Neural cell (in vitro differentiated cells): ENCODE measurements around the gene ATP9B. TPM values are rescaled to one million over a fixed set of nuclear protein-coding genes. Genes with fewer than 3 reads are reported as not detected.

Source experiments
- H2AFZ ChIP-seq: fragments of 200-600, 300-800 bp; sonication (generic), shearing (Covaris generic); 2 replicates; pipeline ENCODE4 v1.6.0; 2014; ENCODE audit warnings: low read depth, mild to moderate bottlenecking, antibody characterized with exemption, low read length, moderate library complexity
- H3F3A ChIP-seq: fragments of 200-600 bp; shearing (Covaris generic); 2 replicates; pipeline ENCODE4 v1.6.1; 2016; ENCODE audit warnings: mild to moderate bottlenecking, moderate library complexity, mixed read lengths, antibody characterized with exemption, low read length; ENCODE audit not compliant: insufficient read depth, poor library complexity, severe bottlenecking
- H3K27ac ChIP-seq: fragments of 200-600, 300-800 bp; sonication (generic), shearing (Covaris generic); 2 replicates; pipeline ENCODE4 v1.5.1; 2014; ENCODE audit warnings: mild to moderate bottlenecking, low read length, moderate library complexity
- H3K27me3 ChIP-seq: fragments of 300-800, 200-600 bp; sonication (generic), shearing (Covaris generic); 2 replicates; pipeline ENCODE4 v1.6.0; 2014; ENCODE audit warnings: mild to moderate bottlenecking, low read depth, low read length, moderate library complexity; ENCODE audit not compliant: insufficient read depth
- H3K36me3 ChIP-seq: fragments of 300-800, 200-600 bp; sonication (generic), shearing (Covaris generic); 2 replicates; pipeline ENCODE4 v1.5.1; 2014; ENCODE audit warnings: mild to moderate bottlenecking, antibody characterized with exemption, low read length, moderate library complexity; ENCODE audit not compliant: insufficient read depth
- H3K4me2 ChIP-seq: fragments of 300-800, 200-600 bp; sonication (generic), shearing (Covaris generic); 2 replicates; pipeline ENCODE4 v1.6.0; 2014; ENCODE audit warnings: mild to moderate bottlenecking, low read length
- H3K4me3 ChIP-seq: fragments of 300-800, 200-600 bp; sonication (generic), shearing (Covaris generic); 2 replicates; pipeline ENCODE4 v1.5.1; 2014; ENCODE audit warnings: mild to moderate bottlenecking, low read length, moderate library complexity
- H3K79me2 ChIP-seq: fragments of 200-600 bp; shearing (Covaris generic); replicated peaks from 2 replicates; pipeline ENCODE4 v1.6.0; 2014; ENCODE audit warnings: mild to moderate bottlenecking, low read length, moderate library complexity; ENCODE audit not compliant: insufficient read depth
- H3K9ac ChIP-seq: fragments of 300-800, 200-600 bp; sonication (generic), shearing (Covaris generic); 2 replicates; pipeline ENCODE4 v1.6.1; 2016; ENCODE audit warnings: mild to moderate bottlenecking, low read length, mixed read lengths
- H3K9me2 ChIP-seq: fragments of 200-600 bp; shearing (Covaris generic); 2 replicates; pipeline ENCODE4 v1.6.1; 2016; ENCODE audit warnings: mild to moderate bottlenecking, low read length, mixed read lengths; ENCODE audit not compliant: insufficient read depth
- H3K9me3 ChIP-seq: fragments of 200-600, 300-800 bp; sonication (generic), shearing (Covaris generic); 2 replicates; pipeline ENCODE4 v1.6.1; 2016; ENCODE audit warnings: mild to moderate bottlenecking, mixed run types, low read length, moderate library complexity, mixed read lengths
- H4K20me1 ChIP-seq: fragments of 200-600 bp; shearing (Covaris generic); 2 replicates; pipeline ENCODE4 v1.6.1; 2016; ENCODE audit warnings: mild to moderate bottlenecking, mixed run types; ENCODE audit not compliant: insufficient read depth
- EP300 ChIP-seq: fragments of 450-650 bp; conservative IDR thresholded peaks from 2 replicates; pipeline ENCODE4 v1.6.1; 2014; ENCODE audit warnings: antibody characterized with exemption, mild to moderate bottlenecking, moderate library complexity; ENCODE audit not compliant: poor library complexity, severe bottlenecking
- EZH2 ChIP-seq: fragments of 200-600, 300-800 bp; shearing (Covaris generic), sonication (generic); IDR thresholded peaks from 2 replicates; pipeline ENCODE4 v1.6.1; 2014; ENCODE audit warnings: antibody characterized with exemption, low read length, borderline replicate concordance, mild to moderate bottlenecking; ENCODE audit not compliant: insufficient read depth, poor library complexity, severe bottlenecking
- MXI1 ChIP-seq: fragments of 450-650 bp; conservative IDR thresholded peaks from 2 replicates; pipeline ENCODE4 v1.6.1; 2014; ENCODE audit warnings: antibody characterized with exemption, mild to moderate bottlenecking; ENCODE audit not compliant: poor library complexity, severe bottlenecking
- POLR2AphosphoS5 ChIP-seq: IDR thresholded peaks from 2 replicates; pipeline ENCODE4 v1.6.1; 2012
- RAD21 ChIP-seq: fragments of 450-650 bp; conservative IDR thresholded peaks from 2 replicates; pipeline ENCODE4 v1.6.1; 2014; ENCODE audit warnings: antibody characterized with exemption, mild to moderate bottlenecking, moderate library complexity
- SMC3 ChIP-seq: fragments of 450-650 bp; conservative IDR thresholded peaks from 2 replicates; pipeline ENCODE4 v1.6.1; 2014; ENCODE audit warnings: antibody characterized with exemption, mild to moderate bottlenecking, moderate library complexity; ENCODE audit not compliant: poor library complexity
- polyA plus RNA-seq: library from polyadenylated mRNA; depleted of rRNA; stranded (reverse); fragments of >200 nt; gene quantifications from 2 replicates; pipeline ENCODE4 v1.2.3, GENCODE V29; 2014
- TF ChIP-seq, protein P1 (sequence below): IDR thresholded peaks from 2 replicates; pipeline ENCODE4 v1.6.1; 2012; ENCODE audit warnings: borderline replicate concordance
- TF ChIP-seq, protein P2 (sequence below): fragments of 450-650 bp; IDR thresholded peaks from 2 replicates; pipeline ENCODE4 v1.5.1; 2014; ENCODE audit warnings: antibody characterized with exemption, mild to moderate bottlenecking, moderate library complexity; ENCODE audit not compliant: poor library complexity, severe bottlenecking

Gene ATP9B
- polyA plus RNA-seq, 1 donor from 2014 or later: 15.4 TPM

- Histone ChIP-seq H3K4me3 (no peak overlapping the region), H4K20me1 (no peaks in the 10 kb centered on the region), H3K9ac (no peak overlapping the region), H3F3A (no peaks in the 10 kb centered on the region), H2AFZ (no peak overlapping the region), H3K9me3 (no peaks in the 10 kb centered on the region), H3K27me3 (no peaks in the 10 kb centered on the region), H3K27ac (no peak overlapping the region), H3K79me2 (no peaks in the 10 kb centered on the region), H3K9me2 (no peaks in the 10 kb centered on the region), H3K4me2 (no peak overlapping the region), H3K36me3 (no peaks in the 10 kb centered on the region)
- no peak for TF ChIP-seq MXI1
- TF ChIP-seq EP300: no peak
- TF ChIP-seq, protein P1, sequence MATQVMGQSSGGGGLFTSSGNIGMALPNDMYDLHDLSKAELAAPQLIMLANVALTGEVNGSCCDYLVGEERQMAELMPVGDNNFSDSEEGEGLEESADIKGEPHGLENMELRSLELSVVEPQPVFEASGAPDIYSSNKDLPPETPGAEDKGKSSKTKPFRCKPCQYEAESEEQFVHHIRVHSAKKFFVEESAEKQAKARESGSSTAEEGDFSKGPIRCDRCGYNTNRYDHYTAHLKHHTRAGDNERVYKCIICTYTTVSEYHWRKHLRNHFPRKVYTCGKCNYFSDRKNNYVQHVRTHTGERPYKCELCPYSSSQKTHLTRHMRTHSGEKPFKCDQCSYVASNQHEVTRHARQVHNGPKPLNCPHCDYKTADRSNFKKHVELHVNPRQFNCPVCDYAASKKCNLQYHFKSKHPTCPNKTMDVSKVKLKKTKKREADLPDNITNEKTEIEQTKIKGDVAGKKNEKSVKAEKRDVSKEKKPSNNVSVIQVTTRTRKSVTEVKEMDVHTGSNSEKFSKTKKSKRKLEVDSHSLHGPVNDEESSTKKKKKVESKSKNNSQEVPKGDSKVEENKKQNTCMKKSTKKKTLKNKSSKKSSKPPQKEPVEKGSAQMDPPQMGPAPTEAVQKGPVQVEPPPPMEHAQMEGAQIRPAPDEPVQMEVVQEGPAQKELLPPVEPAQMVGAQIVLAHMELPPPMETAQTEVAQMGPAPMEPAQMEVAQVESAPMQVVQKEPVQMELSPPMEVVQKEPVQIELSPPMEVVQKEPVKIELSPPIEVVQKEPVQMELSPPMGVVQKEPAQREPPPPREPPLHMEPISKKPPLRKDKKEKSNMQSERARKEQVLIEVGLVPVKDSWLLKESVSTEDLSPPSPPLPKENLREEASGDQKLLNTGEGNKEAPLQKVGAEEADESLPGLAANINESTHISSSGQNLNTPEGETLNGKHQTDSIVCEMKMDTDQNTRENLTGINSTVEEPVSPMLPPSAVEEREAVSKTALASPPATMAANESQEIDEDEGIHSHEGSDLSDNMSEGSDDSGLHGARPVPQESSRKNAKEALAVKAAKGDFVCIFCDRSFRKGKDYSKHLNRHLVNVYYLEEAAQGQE: no peak
- TF ChIP-seq POLR2AphosphoS5: no peak
- TF ChIP-seq, protein P2, sequence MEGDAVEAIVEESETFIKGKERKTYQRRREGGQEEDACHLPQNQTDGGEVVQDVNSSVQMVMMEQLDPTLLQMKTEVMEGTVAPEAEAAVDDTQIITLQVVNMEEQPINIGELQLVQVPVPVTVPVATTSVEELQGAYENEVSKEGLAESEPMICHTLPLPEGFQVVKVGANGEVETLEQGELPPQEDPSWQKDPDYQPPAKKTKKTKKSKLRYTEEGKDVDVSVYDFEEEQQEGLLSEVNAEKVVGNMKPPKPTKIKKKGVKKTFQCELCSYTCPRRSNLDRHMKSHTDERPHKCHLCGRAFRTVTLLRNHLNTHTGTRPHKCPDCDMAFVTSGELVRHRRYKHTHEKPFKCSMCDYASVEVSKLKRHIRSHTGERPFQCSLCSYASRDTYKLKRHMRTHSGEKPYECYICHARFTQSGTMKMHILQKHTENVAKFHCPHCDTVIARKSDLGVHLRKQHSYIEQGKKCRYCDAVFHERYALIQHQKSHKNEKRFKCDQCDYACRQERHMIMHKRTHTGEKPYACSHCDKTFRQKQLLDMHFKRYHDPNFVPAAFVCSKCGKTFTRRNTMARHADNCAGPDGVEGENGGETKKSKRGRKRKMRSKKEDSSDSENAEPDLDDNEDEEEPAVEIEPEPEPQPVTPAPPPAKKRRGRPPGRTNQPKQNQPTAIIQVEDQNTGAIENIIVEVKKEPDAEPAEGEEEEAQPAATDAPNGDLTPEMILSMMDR: no peak
- peak; percentile 37 for TF ChIP-seq SMC3
- no peak for TF ChIP-seq EZH2
- TF ChIP-seq RAD21: no peak
These were observed 310.2 kb downstream of the ATP9B start for GRCh38 chr18:79379251-79379905.

- H3K79me2 ChIP-seq: no peaks in the 10 kb centered on the region
- no peak overlapping the region for H3K9ac ChIP-seq
- no peaks in the 10 kb centered on the region for H3K9me2 ChIP-seq
- no peaks in the 10 kb centered on the region for H4K20me1 ChIP-seq
- H3F3A ChIP-seq: no peaks in the 10 kb centered on the region
- H2AFZ ChIP-seq: no peak overlapping the region
- H3K9me3 ChIP-seq: no peaks in the 10 kb centered on the region
- no peaks in the 10 kb centered on the region for H3K36me3 ChIP-seq
- no peaks in the 10 kb centered on the region for H3K27me3 ChIP-seq
- H3K4me3 ChIP-seq: no peak overlapping the region
- no peak overlapping the region for H3K4me2 ChIP-seq
- no peak for TF ChIP-seq MXI1
- H3K27ac ChIP-seq: no peak overlapping the region
These were observed 311.0 kb downstream of the ATP9B start for GRCh38 chr18:79379931-79380815.
